HK-2 (cell line): Measurements from ENCODE around the gene CAMK2N2.

Experiments used
- DNase-seq: peaks from one replicate; pipeline ENCODE4 v3.0.0-alpha.2; 2018; ENCODE audit not compliant: unreplicated experiment

Gene CAMK2N2

GRCh38 chr3:184261270-184261853 is at the start of gene CAMK2N2:
Gene CAMK2N2, minus strand, starts transcription at chr3:184261553. Its CDS starts 268 bp downstream, at chr3:184261285.
- peak; percentile 94 for DNase-seq

GRCh38 chr3:184308744-184309143 is 47.4 kb upstream of the CAMK2N2 start:
- DNase-seq, result no peak

GRCh38 chr3:184307915-184308314 is 46.6 kb upstream of the CAMK2N2 start:
- DNase-seq, result no peak

- DNase-seq, result no peak
These were observed 45.1 kb upstream of the CAMK2N2 start for GRCh38 chr3:184306341-184306972.

- DNase-seq, result no peak
These were observed 44.2 kb upstream of the CAMK2N2 start for GRCh38 chr3:184305577-184305976.

- no peak for DNase-seq
These were observed 39.0 kb upstream of the CAMK2N2 start for GRCh38 chr3:184300378-184300720.

GRCh38 chr3:184299488-184300377 is 38.4 kb upstream of the CAMK2N2 start:
- no peak for DNase-seq

- peak; percentile 99 for DNase-seq
These were observed 37.6 kb upstream of the CAMK2N2 start, which contains the start of gene PSMD2 for GRCh38 chr3:184298759-184299487. Gene PSMD2, plus strand, starts transcription at chr3:184299241. Its CDS starts 26 bp downstream, at chr3:184299267.

- DNase-seq, result no peak
These were observed 35.3 kb upstream of the CAMK2N2 start for GRCh38 chr3:184296616-184297015.

GRCh38 chr3:184295771-184296170 is 34.4 kb upstream of the CAMK2N2 start:
- DNase-seq, result no peak

- no peak for DNase-seq
These were observed 30.5 kb upstream of the CAMK2N2 start for GRCh38 chr3:184291738-184292445.

- DNase-seq, result no peak
These were observed 29.8 kb upstream of the CAMK2N2 start for GRCh38 chr3:184291044-184291737.

GRCh38 chr3:184290331-184290730 is 29.0 kb upstream of the CAMK2N2 start:
- no peak for DNase-seq

- DNase-seq, result peak; percentile 77
These were observed 28.1 kb upstream of the CAMK2N2 start for GRCh38 chr3:184289426-184289938.

GRCh38 chr3:184284696-184285095 is 23.3 kb upstream of the CAMK2N2 start:
- DNase-seq, result peak; percentile 71

- DNase-seq, result no peak
These were observed 22.3 kb upstream of the CAMK2N2 start for GRCh38 chr3:184283681-184284080.

GRCh38 chr3:184282941-184283340 is 21.6 kb upstream of the CAMK2N2 start:
- no peak for DNase-seq

GRCh38 chr3:184277366-184277765 is 16.0 kb upstream of the CAMK2N2 start:
- DNase-seq, result no peak

GRCh38 chr3:184275961-184276910 is 14.9 kb upstream of the CAMK2N2 start, which contains the start of gene ECE2:
Gene ECE2, plus strand, starts transcription at chr3:184276022. Its CDS starts 132 bp downstream, at chr3:184276154.
- DNase-seq, result no peak
